ENCODE data around the gene DSP.

GRCh38 chr6:7526755-7527154 lies 14.7 kb upstream of the DSP start:
- TF ChIP-seq CTCF (IDR thresholded peaks at IDR 0.05; ENCODE audit: low read depth, low read length) (no peak), EZH2phosphoT487 (IDR thresholded peaks at IDR 0.05; ENCODE audit: low read depth) (no peak)

Measured in OCI-LY3 (cell line).